ENCODE data around the gene ABCG1. TPM values are rescaled to one million over a fixed set of nuclear protein-coding genes. Genes with fewer than 3 reads are reported as not detected.

The ABCG1 gene
- total and polyA plus RNA-seq, 2 of the 4 experiments (the other 2 are of a cell fraction) = 0.19 to 0.36 TPM

DNA sequence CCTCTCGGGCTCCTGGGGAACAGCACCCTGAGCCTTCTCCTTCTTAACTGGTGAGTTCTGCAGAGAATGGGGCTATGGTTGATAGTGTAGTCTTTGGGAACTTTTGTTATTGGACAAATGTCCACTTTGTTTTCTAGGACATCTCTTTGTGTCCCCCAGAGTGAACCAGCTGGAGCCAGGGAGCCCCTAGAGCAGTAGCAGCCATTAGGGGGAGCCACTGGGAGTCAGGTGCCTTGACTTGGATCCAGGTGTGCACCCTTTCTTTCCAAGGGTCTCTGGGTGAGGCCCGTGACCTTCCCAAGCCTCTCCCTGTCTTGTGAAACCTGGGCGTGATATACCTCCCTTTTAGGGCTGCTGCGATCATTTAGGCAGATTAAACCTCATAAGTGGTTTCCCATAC lies 36.9 kb downstream of the ABCG1 start:
- H4K5ac ChIP-seq (ENCODE audit: low read depth, low read length) = no peak overlapping the region
- no peak overlapping the region for H3K4me3 ChIP-seq (ENCODE audit: insufficient read depth, low read depth, low read length)
- H3K9me1 ChIP-seq (ENCODE audit: insufficient read depth, low read length) = peaks cover 6% of the 10 kb centered on the region; the same call in 1 of the 2 replicates
- no peak overlapping the region for H2AFZ ChIP-seq (replicated peaks; ENCODE audit: low read length, poor library complexity)
- POLR2A ChIA-PET (ENCODE audit: unreplicated experiment) = no interaction called here
- ATAC-seq (ENCODE audit: low read depth) = no peak
- no peak overlapping the region for H3K56ac ChIP-seq (ENCODE audit: extremely low read depth, insufficient read depth, low read length)
- H4K20me1 ChIP-seq (ENCODE audit: insufficient read depth, low read length) = no peaks in the 10 kb centered on the region; the same call in 1 of the 2 replicates
- no peak overlapping the region for H4K91ac ChIP-seq (ENCODE audit: insufficient read depth, low read depth, low read length)
- H2BK5ac ChIP-seq (ENCODE audit: low read depth, low read length, poor library complexity, severe bottlenecking) = no peak overlapping the region
- no peak for DNase-seq
- no peak overlapping the region for H2BK120ac ChIP-seq (ENCODE audit: low read depth, low read length)
- no peak overlapping the region for H2BK20ac ChIP-seq (ENCODE audit: low read depth, low read length)
- H2BK15ac ChIP-seq (ENCODE audit: low read depth, low read length) = no peak overlapping the region
- H3K27me3 ChIP-seq (ENCODE audit: control insufficient read depth, insufficient read depth, low read length) = peaks cover 34% of the 10 kb centered on the region
- CTCF ChIA-PET = no interaction called here
- 78% methylated on average over 3 of the region's 4 CpGs; no CpG with 5 or more reads in 1 of the 2 experiments for WGBS, 2 experiments (ENCODE audit: extremely low coverage in 2 of 2, insufficient read length in 1 of 2)
- no peak overlapping the region for H3K14ac ChIP-seq (replicated peaks; ENCODE audit: low read depth, low read length)
- no TSS peak for BruUV-seq (replicated peaks)
- H2AK9ac ChIP-seq (replicated peaks; ENCODE audit: low read depth, low read length, poor library complexity) = no peak overlapping the region
- no peak for TF ChIP-seq RFX5 (IDR thresholded peaks at IDR 0.05; ENCODE audit: low read depth, low read length)
- no peak for TF ChIP-seq MAZ (IDR thresholded peaks at IDR 0.05; ENCODE audit: borderline replicate concordance, low read depth, low read length)
- H3K36me3 ChIP-seq (ENCODE audit: control insufficient read depth, insufficient read depth, low read length) = no peaks in the 10 kb centered on the region
- H3K4me1 ChIP-seq (ENCODE audit: control insufficient read depth, insufficient read depth, low read length) = peaks cover 5% of the 10 kb centered on the region; the same call in 1 of the 2 replicates
- dilution Hi-C loops (cut with HindIII; ENCODE audit: low sequenced_read_pairs, unreplicated experiment) = no loop called here
- no peak overlapping the region for H3K18ac ChIP-seq (ENCODE audit: low read depth, low read length)
- H3K9ac ChIP-seq (ENCODE audit: low read depth, low read length) = no peak overlapping the region
- no peaks in the 10 kb centered on the region for H3K9me3 ChIP-seq (ENCODE audit: control insufficient read depth, insufficient read depth, low read length)
- H3K23ac ChIP-seq (ENCODE audit: low read depth, low read length) = no peak overlapping the region
- no peak overlapping the region for H2AK5ac ChIP-seq (ENCODE audit: low read depth, low read length)
- no peak overlapping the region for H4K8ac ChIP-seq (ENCODE audit: low read depth in 2 of 2, low read length in 2 of 2)
- H3K4me2 ChIP-seq (ENCODE audit: low read depth, low read length) = no peak overlapping the region
- H3K79me1 ChIP-seq (ENCODE audit: low read depth in 1 of 2, low read length in 2 of 2) = no peaks in the 10 kb centered on the region
- no peak overlapping the region for H3K27ac ChIP-seq (ENCODE audit: insufficient read depth, low read length)
- no peak overlapping the region for H3K4ac ChIP-seq (ENCODE audit: low read depth, low read length)
- in situ Hi-C loops (cut with MboI; ENCODE audit: low sequenced_read_pairs) = no loop called here
- intact Hi-C loops (cut with micrococcal nuclease) = loop anchor here (5.0 kb wide), 1 partner anchor 94 kb away; no protein-coding TSS in a partner anchor
